Left ventricle myocardium inferior (tissue), 1 donor: Measurements from ENCODE around the gene RGS7BP. TPM values are rescaled to one million over a fixed set of nuclear protein-coding genes. Genes with fewer than 3 reads are reported as not detected.

Experiments
- DNase-seq: peaks from one replicate; pipeline ENCODE4 v3.0.0-alpha.2; 2020
- H3K27ac ChIP-seq: fragments of 200-600 bp; replicated peaks from 2 replicates; pipeline ENCODE4 v1.8.0; 2021
- H3K27me3 ChIP-seq: fragments of 200-600 bp; 2 replicates; pipeline ENCODE4 v1.8.0; 2021; ENCODE audit warnings: low read depth
- H3K36me3 ChIP-seq: fragments of 200-600 bp; 2 replicates; pipeline ENCODE4 v1.8.0; 2021
- H3K4me1 ChIP-seq: fragments of 200-600 bp; 2 replicates; pipeline ENCODE4 v1.8.0; 2021
- H3K4me3 ChIP-seq: fragments of 200-600 bp; 2 replicates; pipeline ENCODE4 v1.8.0; 2021; ENCODE audit warnings: mild to moderate bottlenecking, moderate library complexity
- H3K9me3 ChIP-seq: fragments of 200-600 bp; replicated peaks from 2 replicates; pipeline ENCODE4 v1.8.0; 2021
- CTCF ChIP-seq: fragments of 200-600 bp; IDR thresholded peaks from 2 replicates; pipeline ENCODE4 v1.8.0; 2021; ENCODE audit warnings: antibody characterized with exemption, mild to moderate bottlenecking, borderline replicate concordance
- intact Hi-C: fragments of 100-400 bp; cut with micrococcal nuclease; formaldehyde crosslinking; loops from one replicate; pipeline ENCODE4 v1.11.0; 2022
- total RNA-seq: library from RNA; stranded (reverse); fragmentation: NEBNext Ultra II Directional; extraction: Animal tissue kit (Norgen Biotek cat#: 25700); gene quantifications from one replicate; pipeline ENCODE4 v1.2.1, GENCODE V29; 2021
- donor health status: DM: no; HTN: yes; CAD: no; lungs with severe emphysema.

The RGS7BP gene
- total RNA-seq, 1 donor from 2014 or later = 3.6 TPM

- intact Hi-C loops = no loop called here
Measured at GRCh38 chr5:64625678-64626077, 119.9 kb downstream of the RGS7BP start.

GRCh38 chr5:64628901-64629300 is 123.1 kb downstream of the RGS7BP start:
- H3K4me3 ChIP-seq = no peak overlapping the region
- no peak for TF ChIP-seq CTCF
- H3K27me3 ChIP-seq = peaks cover 11% of the 10 kb centered on the region
- no peaks in the 10 kb centered on the region for H3K4me1 ChIP-seq
- no peak overlapping the region for H3K27ac ChIP-seq
- no peak for DNase-seq
- H3K9me3 ChIP-seq = peaks cover 5% of the 10 kb centered on the region
- intact Hi-C loops = no loop called here
- no peaks in the 10 kb centered on the region for H3K36me3 ChIP-seq

More at GRCh38 chr5:64625678-64626077, 119.9 kb downstream of the RGS7BP start:
- no peaks in the 10 kb centered on the region for H3K4me1 ChIP-seq
- H3K36me3 ChIP-seq = no peaks in the 10 kb centered on the region
- no peak overlapping the region for H3K27ac ChIP-seq
- H3K9me3 ChIP-seq = peaks cover 5% of the 10 kb centered on the region
- no peak overlapping the region for H3K4me3 ChIP-seq
- no peak for DNase-seq
- TF ChIP-seq CTCF = no peak
- H3K27me3 ChIP-seq = peaks cover 11% of the 10 kb centered on the region

- TF ChIP-seq CTCF = no peak
- intact Hi-C loops = loop anchor here (10.0 kb wide), 1 partner anchor 855 kb away; the partner anchor contains the start of gene ADAMTS6
- H3K36me3 ChIP-seq = no peaks in the 10 kb centered on the region
- H3K9me3 ChIP-seq = peaks cover 5% of the 10 kb centered on the region
- DNase-seq = no peak
- no peaks in the 10 kb centered on the region for H3K4me1 ChIP-seq
- H3K4me3 ChIP-seq = no peak overlapping the region
- peaks cover 7% of the 10 kb centered on the region for H3K27me3 ChIP-seq
- no peak overlapping the region for H3K27ac ChIP-seq
Measured at GRCh38 chr5:64629841-64630240, 124.0 kb downstream of the RGS7BP start.

- no peak overlapping the region for H3K27ac ChIP-seq
- intact Hi-C loops = loop anchor here (10.0 kb wide), 1 partner anchor 853 kb away; the partner anchor contains the start of gene ADAMTS6
- no peak for DNase-seq
Measured at GRCh38 chr5:64632251-64632650, 126.4 kb downstream of the RGS7BP start.

GRCh38 chr5:64634997-64635686 is 129.3 kb downstream of the RGS7BP start:
- intact Hi-C loops = loop anchor here (2.0 to 10.0 kb wide), 2 partner anchors 148 to 850 kb away; partner anchors contain the start of gene ADAMTS6
- Histone ChIP-seq H3K4me1 (no peaks in the 10 kb centered on the region), H3K27me3 (peaks cover 24% of the 10 kb centered on the region), H3K27ac (no peak overlapping the region), H3K4me3 (no peak overlapping the region), H3K36me3 (no peaks in the 10 kb centered on the region), H3K9me3 (no peaks in the 10 kb centered on the region)
- no peak for DNase-seq
- TF ChIP-seq CTCF = peak; percentile 83

More at GRCh38 chr5:64632251-64632650, 126.4 kb downstream of the RGS7BP start:
- no peaks in the 10 kb centered on the region for H3K9me3 ChIP-seq
- H3K4me3 ChIP-seq = no peak overlapping the region
- peaks cover 14% of the 10 kb centered on the region for H3K27me3 ChIP-seq
- no peak for TF ChIP-seq CTCF
- no peaks in the 10 kb centered on the region for H3K4me1 ChIP-seq
- no peaks in the 10 kb centered on the region for H3K36me3 ChIP-seq
